Measurements from ENCODE around the gene DNAJB14.
"Not testable (repeated sequence)": the region's sequence is repeated elsewhere in the genome, so short reads cannot be mapped to it uniquely, and the experiment has no call there.

The DNAJB14 gene

DNA sequence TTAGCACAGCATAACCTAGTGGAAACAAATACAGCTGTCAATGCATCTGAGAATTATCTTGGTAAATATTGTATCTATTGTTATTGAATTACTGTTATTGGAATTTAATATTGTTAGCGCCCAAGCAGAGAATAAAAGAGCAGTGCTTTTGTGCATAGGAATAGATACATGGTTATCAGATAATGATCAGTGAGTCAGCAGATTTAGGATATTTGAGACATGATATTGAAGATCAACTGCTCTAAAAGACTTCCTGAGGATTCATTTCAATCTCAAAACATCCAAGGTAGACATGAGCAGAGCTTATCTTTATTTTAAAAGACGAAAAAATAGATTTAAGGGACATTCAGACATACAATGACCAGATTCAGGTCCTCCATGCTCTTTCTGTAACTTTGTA lies 14.2 kb upstream of the DNAJB14 start:
- DNase-seq (ENCODE audit: low spot score), result no peak
- TF ChIP-seq, protein P1, sequence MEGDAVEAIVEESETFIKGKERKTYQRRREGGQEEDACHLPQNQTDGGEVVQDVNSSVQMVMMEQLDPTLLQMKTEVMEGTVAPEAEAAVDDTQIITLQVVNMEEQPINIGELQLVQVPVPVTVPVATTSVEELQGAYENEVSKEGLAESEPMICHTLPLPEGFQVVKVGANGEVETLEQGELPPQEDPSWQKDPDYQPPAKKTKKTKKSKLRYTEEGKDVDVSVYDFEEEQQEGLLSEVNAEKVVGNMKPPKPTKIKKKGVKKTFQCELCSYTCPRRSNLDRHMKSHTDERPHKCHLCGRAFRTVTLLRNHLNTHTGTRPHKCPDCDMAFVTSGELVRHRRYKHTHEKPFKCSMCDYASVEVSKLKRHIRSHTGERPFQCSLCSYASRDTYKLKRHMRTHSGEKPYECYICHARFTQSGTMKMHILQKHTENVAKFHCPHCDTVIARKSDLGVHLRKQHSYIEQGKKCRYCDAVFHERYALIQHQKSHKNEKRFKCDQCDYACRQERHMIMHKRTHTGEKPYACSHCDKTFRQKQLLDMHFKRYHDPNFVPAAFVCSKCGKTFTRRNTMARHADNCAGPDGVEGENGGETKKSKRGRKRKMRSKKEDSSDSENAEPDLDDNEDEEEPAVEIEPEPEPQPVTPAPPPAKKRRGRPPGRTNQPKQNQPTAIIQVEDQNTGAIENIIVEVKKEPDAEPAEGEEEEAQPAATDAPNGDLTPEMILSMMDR (IDR thresholded peaks at IDR 0.05; ENCODE audit: extremely low read depth, insufficient read depth, missing control alignments), result no peak
- in situ Hi-C loops (cut with MboI; ENCODE audit: low pct_unique_long_range_greater_than_20kb, low sequenced_read_pairs, unreplicated experiment), result no loop called here

DNA sequence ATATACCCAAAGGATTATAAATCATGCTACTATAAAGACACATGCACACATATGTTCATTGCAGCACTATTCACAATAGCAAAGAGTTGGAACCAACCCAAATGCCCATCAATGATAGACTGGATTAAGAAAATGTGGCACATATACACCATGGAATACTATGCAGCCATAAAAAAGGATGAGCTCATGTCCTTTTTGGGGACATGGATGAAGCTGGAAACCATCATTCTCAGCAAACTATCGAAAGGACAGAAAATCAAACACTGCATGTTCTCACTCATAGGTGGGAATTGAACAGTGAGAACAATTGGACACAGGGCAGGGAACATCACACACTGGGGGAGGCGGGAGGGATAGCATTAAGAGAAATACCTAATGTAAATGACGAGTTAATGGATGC lies 11.8 kb upstream of the DNAJB14 start:
- DNase-seq (ENCODE audit: low spot score); in situ Hi-C loops (cut with MboI; ENCODE audit: low pct_unique_long_range_greater_than_20kb, low sequenced_read_pairs, unreplicated experiment): not testable (repeated sequence)

- TF ChIP-seq, protein P1 (IDR thresholded peaks at IDR 0.05; ENCODE audit: extremely low read depth, insufficient read depth, missing control alignments), result no peak
- in situ Hi-C loops (cut with MboI; ENCODE audit: low pct_unique_long_range_greater_than_20kb, low sequenced_read_pairs, unreplicated experiment), result no loop called here
- no peak for DNase-seq (ENCODE audit: low spot score)
Measured at GRCh38 chr4:99950913-99951254, 4.5 kb upstream of the DNAJB14 start.

DNA sequence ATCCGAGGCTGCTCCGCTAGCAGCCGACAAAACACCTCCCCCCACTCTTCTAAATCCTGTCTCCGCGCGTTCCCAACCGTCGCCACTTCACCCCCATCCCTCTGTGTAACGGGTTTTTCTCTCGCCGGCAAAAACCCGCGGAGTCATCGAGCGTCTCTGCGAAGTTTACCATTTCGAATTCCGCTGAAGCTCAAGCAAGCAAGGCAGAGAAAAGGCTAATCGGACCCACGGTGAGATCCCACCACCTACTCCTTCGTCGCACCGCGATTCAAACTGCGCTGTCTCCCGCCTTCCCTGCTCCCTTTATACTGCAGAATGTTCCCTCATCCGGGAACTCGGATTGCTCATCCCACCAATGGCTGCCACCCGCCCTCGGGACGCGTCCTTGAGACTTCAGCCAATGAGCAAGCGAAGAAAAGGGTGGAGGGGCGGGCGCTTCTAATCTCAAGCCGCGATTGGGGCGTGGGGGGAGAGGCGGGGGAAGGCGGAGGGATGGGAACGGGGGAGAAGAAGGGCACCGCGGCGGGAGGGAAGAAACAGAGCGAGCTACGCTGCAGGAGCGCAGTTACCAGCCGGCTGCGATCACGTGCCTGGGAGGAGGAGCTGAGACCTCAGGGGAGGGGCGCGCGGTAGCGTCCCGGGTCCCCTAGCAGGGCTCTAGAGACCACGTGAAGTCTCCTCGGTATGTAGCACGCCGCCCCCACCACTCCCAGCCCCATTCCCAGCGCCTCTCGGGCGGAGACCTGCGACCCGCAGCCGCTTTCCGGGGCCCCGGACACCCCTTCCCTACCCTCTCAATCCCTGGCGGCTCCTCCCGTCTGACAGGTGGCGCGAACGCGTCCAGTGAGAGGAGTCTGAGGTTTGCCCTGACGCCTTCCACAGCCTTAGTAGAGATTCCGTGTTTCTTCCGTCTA lies 3.8 kb upstream of the DNAJB14 start, which contains the start of gene H2AZ1:
H2AZ1 (minus strand) TSS at position 277 of the 914 bp plus-strand sequence; CDS start at position 172, 105 bp downstream.
- in situ Hi-C loops (cut with MboI; ENCODE audit: low pct_unique_long_range_greater_than_20kb, low sequenced_read_pairs, unreplicated experiment), result loop anchor here (10.0 kb wide), 1 partner anchor 135 kb away; the partner anchor contains the start of gene DAPP1
- TF ChIP-seq, protein P1 (IDR thresholded peaks at IDR 0.05; ENCODE audit: extremely low read depth, insufficient read depth, missing control alignments), result no peak
- DNase-seq (ENCODE audit: low spot score), result peak; percentile 97

- TF ChIP-seq, protein P1 (IDR thresholded peaks at IDR 0.05; ENCODE audit: extremely low read depth, insufficient read depth, missing control alignments), result peak; percentile 85
Measured at GRCh38 chr4:99949034-99949998, 2.9 kb upstream of the DNAJB14 start.

DNA sequence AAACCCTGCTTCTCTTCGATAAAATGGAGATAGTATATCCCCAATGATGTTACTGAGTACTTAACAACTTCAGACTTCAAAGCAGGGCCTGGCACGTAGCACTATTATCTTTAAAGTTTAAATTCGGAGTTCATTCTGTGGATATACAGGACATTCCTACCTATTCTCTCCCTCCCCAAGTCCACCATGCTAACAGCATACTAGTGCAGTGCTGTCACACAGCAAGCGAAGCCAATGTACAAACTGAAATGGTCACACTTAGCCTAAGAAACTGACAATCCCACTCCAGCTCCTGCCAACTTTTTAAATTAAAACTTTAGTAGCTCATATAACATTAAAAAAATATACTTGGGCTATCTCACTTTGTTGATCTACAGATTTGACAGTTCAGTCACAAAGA lies 1.2 kb upstream of the DNAJB14 start:
- no peak for DNase-seq (ENCODE audit: low spot score)
- in situ Hi-C loops (cut with MboI; ENCODE audit: low pct_unique_long_range_greater_than_20kb, low sequenced_read_pairs, unreplicated experiment), result loop anchor here (10.0 kb wide), 1 partner anchor 133 kb away; the partner anchor contains the start of gene DAPP1
- TF ChIP-seq, protein P1 (IDR thresholded peaks at IDR 0.05; ENCODE audit: extremely low read depth, insufficient read depth, missing control alignments), result no peak

More at GRCh38 chr4:99949034-99949998, 2.9 kb upstream of the DNAJB14 start:
- in situ Hi-C loops (cut with MboI; ENCODE audit: low pct_unique_long_range_greater_than_20kb, low sequenced_read_pairs, unreplicated experiment), result loop anchor here (10.0 kb wide), 1 partner anchor 135 kb away; the partner anchor contains the start of gene DAPP1
- peak; percentile 80 for DNase-seq (ENCODE audit: low spot score)
